GM12878 (cell line): ENCODE data around the gene CCDC51. TPM values are rescaled to one million over a fixed set of nuclear protein-coding genes. Genes with fewer than 3 reads are reported as not detected.
A peak's percentile ranks its signal among the peaks of the same experiment; 100 is the strongest.

Experiments
- ATAC-seq: fragments of 200-7000 bp; cut with Tn5 transposase; 3 replicates; pipeline ENCODE4 v1.9.1; 2020; ENCODE audit warnings: mild to moderate bottlenecking, moderate library complexity
- BruUV-seq: library from RNA; stranded (reverse); fragments of 400-500 nt; replicated peaks from 2 replicates; lab custom pipeline; 2021; lab: Mats Ljungman, UMichigan
- CTCF ChIA-PET: fragments of 300-600 bp; sonication (Branson Sonifier 250); formaldehyde crosslinking; extraction: SDS; loops from one replicate; lab custom pipeline; 2021; ENCODE audit warnings: inconsistent platforms; lab: Yijun Ruan, JAX
- POLR2A ChIA-PET: fragments of 350-600 bp; formaldehyde crosslinking; extraction: SDS; loops from one replicate; lab custom pipeline; 2021; ENCODE audit warnings: inconsistent platforms; lab: Charles Lee
- RAD21 ChIA-PET: fragments of 300-600 bp; sonication (Branson Sonifier 250); formaldehyde crosslinking; loops from one replicate; lab custom pipeline; 2023; ENCODE audit warnings: antibody characterized with exemption; ENCODE audit not compliant: unreplicated experiment; lab: Charles Lee
- SMC1A ChIA-PET: fragments of 300-600 bp; sonication (Branson Sonifier 250); formaldehyde crosslinking; loops from one replicate; lab custom pipeline; 2023; ENCODE audit not compliant: unreplicated experiment, uncharacterized antibody; lab: Charles Lee
- DNase-seq: peaks from one replicate; pipeline ENCODE4 v3.0.0-alpha.2; 2011; ENCODE audit warnings: low read depth, low spot score
- FAIRE-seq: peaks from 3 replicates; lab custom pipeline; 2011; peaks lifted over from hg19 to GRCh38; lab: Jason Lieb, UNC
- H2AFZ ChIP-seq: 2 replicates; pipeline ENCODE4 v1.6.0; 2011; ENCODE audit warnings: low read depth, low read length, control low read depth; ENCODE audit not compliant: control insufficient read depth
- H3K27ac ChIP-seq: 2 replicates; pipeline ENCODE4 v1.5.1; 2011; ENCODE audit warnings: control low read depth; ENCODE audit not compliant: control insufficient read depth, insufficient read depth
- H3K27me3 ChIP-seq, 2 experiments: replicated peaks in 1 of 2; 2 replicates each; pipeline versions ENCODE4 v1.6.0 to v1.6.1; 2011; ENCODE audit warnings: low read length in 1 of 2; ENCODE audit not compliant: control insufficient read depth in 2 of 2, insufficient read depth in 2 of 2
- H3K36me3 ChIP-seq, 2 experiments: 2 replicates each; pipeline ENCODE4 v1.5.1; 2011; ENCODE audit warnings: low read length in 1 of 2; ENCODE audit not compliant: control insufficient read depth in 2 of 2, insufficient read depth in 2 of 2
- H3K4me1 ChIP-seq: 2 replicates; pipeline ENCODE4 v1.6.1; 2011; ENCODE audit warnings: mild to moderate bottlenecking, low read length, moderate library complexity, mixed read lengths; ENCODE audit not compliant: control insufficient read depth, insufficient read depth
- H3K4me2 ChIP-seq: 2 replicates; pipeline ENCODE4 v1.6.0; 2011; ENCODE audit warnings: control low read depth; ENCODE audit not compliant: control insufficient read depth, insufficient read depth
- H3K4me3 ChIP-seq: fragments of 200-600 bp; sonication (generic); 2 replicates; pipeline ENCODE4 v1.5.1; 2016
- H3K79me2 ChIP-seq: 2 replicates; pipeline ENCODE4 v1.6.0; 2011; ENCODE audit warnings: low read length; ENCODE audit not compliant: control insufficient read depth, insufficient read depth
- H3K9ac ChIP-seq: 2 replicates; pipeline ENCODE4 v1.8.0; 2011; ENCODE audit warnings: low read length, control low read depth, mixed read lengths; ENCODE audit not compliant: control insufficient read depth, insufficient read depth
- H3K9me3 ChIP-seq: replicated peaks from 3 replicates; pipeline ENCODE4 v1.5.1; 2011; ENCODE audit warnings: mild to moderate bottlenecking, low read length; ENCODE audit not compliant: control insufficient read depth, insufficient read depth
- H4K20me1 ChIP-seq: 2 replicates; pipeline ENCODE4 v1.6.0; 2011; ENCODE audit not compliant: control insufficient read depth, insufficient read depth
- CBX3 ChIP-seq: fragments of 200-600 bp; sonication (generic); IDR thresholded peaks from 2 replicates; pipeline ENCODE4 v1.6.1; 2016; ENCODE audit warnings: low read depth, borderline replicate concordance
- MLLT1 ChIP-seq: fragments of 450-650 bp; IDR thresholded peaks from 2 replicates; pipeline ENCODE4 v1.6.1; 2016; ENCODE audit warnings: mild to moderate bottlenecking
- NFIC ChIP-seq: IDR thresholded peaks from 2 replicates; pipeline ENCODE4 v1.6.1; 2012; ENCODE audit warnings: low read depth, mild to moderate bottlenecking, inconsistent platforms, low read length, moderate library complexity
- WGBS: methylation state at CpG from one replicate; pipeline ENCODE4 v1.1.6; 2016; ENCODE audit warnings: low lambda C conversion rate; ENCODE audit not compliant: insufficient replicate concordance, insufficient coverage; ENCODE audit errors: missing lambda C conversion rate; 5-methylcytosine and 5-hydroxymethylcytosine counted together
- in situ Hi-C: fragments of 300-500 bp; cut with MboI; formaldehyde crosslinking; loops from 9 replicates; pipeline ENCODE4 v1.14.3; 2018; ENCODE audit warnings: mixed read lengths
- intact Hi-C: fragments of 100-400 bp; cut with micrococcal nuclease; formaldehyde crosslinking; loops from one replicate; pipeline ENCODE4 v1.14.2; 2022; ENCODE audit not compliant: unreplicated experiment
- polyA plus RNA-seq, 11 experiments: library from polyadenylated mRNA; depleted of rRNA in 4 of 11; unstranded in 6 of 11; stranded (reverse) in 5 of 11; fragments of >200 nt; fragmentation: Nextera tagmentation in 4 of 11; fragmentation: Illumina TruSeq in 1 of 11; extraction: Ambion mirVana in 4 of 11; extraction: Trizol in 1 of 11; gene quantifications; 1 replicate in 1 of 11; 2 replicates in 10 of 11; pipeline versions ENCODE4 v1.2.1 to v1.2.3, GENCODE V29; 2011 to 2016; ENCODE audit warnings: inconsistent platforms in 2 of 11, missing spikeins in 2 of 11, low read depth in 1 of 11
- total RNA-seq, 4 experiments: library from RNA; depleted of rRNA in 3 of 4; stranded (reverse); fragments of >200 nt in 3 of 4; fragmentation: Illumina TruSeq in 1 of 4; extraction: Trizol in 1 of 4; gene quantifications; 2 replicates each; pipeline versions ENCODE4 v1.2.1 to v1.2.3, GENCODE V29; 2013 to 2021

The CCDC51 gene
- total and polyA plus RNA-seq, 10 of the 15 experiments (the other 5 are each of a cell fraction or from before 2014, with no cell fraction given): 10.6 to 54.9 (median 28.5) TPM

GRCh38 chr3:48428088-48428571 is 11.8 kb downstream of the CCDC51 start:
- no peak for DNase-seq
- 87% methylated on average over 7 of the region's 7 CpGs for WGBS
- H3K4me2 ChIP-seq: peak overlapping the region; percentile 77
- no peak overlapping the region for H3K27ac ChIP-seq
- ChIA-PET CTCF (interaction anchor here (0.6 to 2.9 kb wide), 4 partner anchors 8 to 292 kb away, joined by 3 to 25 read pairs (median 8); no protein-coding TSS in a partner anchor), SMC1A (interaction anchor here (1.1 to 1.2 kb wide), 2 partner anchors 8 to 27 kb away, joined by 3 to 7 read pairs; no protein-coding TSS in a partner anchor), RAD21 (interaction anchor here (1.0 to 3.9 kb wide), 5 partner anchors 8 to 245 kb away, joined by 3 to 16 read pairs (median 4); partner anchors contain the start of genes CCDC51 and TMA7), POLR2A (interaction anchor here (2.2 kb wide), 1 partner anchor 12 kb away, joined by 7 read pairs; the partner anchor contains the start of genes CCDC51 and TMA7)
- BruUV-seq: no TSS peak
- in situ Hi-C loops (no loop called here), intact Hi-C loops (no loop called here)
- peaks cover 24% of the 10 kb centered on the region for H3K4me1 ChIP-seq
- peak; percentile 27 for FAIRE-seq
- no peak overlapping the region; the same call in 1 of the 2 replicates for H3K9ac ChIP-seq
- H3K27me3 ChIP-seq: no peaks in the 10 kb centered on the region
- H3K36me3 ChIP-seq: peaks cover 1 to 12% of the 10 kb centered on the region in 2 experiments; a peak in 2 of 4 replicates
- H4K20me1 ChIP-seq: no peaks in the 10 kb centered on the region
- no peaks in the 10 kb centered on the region for H3K79me2 ChIP-seq
- no peak overlapping the region for H2AFZ ChIP-seq
- H3K4me3 ChIP-seq: peak overlapping the region; percentile 27; the same call in 1 of the 2 replicates
- no peaks in the 10 kb centered on the region for H3K9me3 ChIP-seq
- TF ChIP-seq MLLT1: peak; percentile 69; the same call in 1 of the 2 replicates
- no peak for TF ChIP-seq CBX3
- no peak for ATAC-seq

- in situ Hi-C loops: no loop called here
- intact Hi-C loops: no loop called here
- FAIRE-seq: no peak
- H3K4me3 ChIP-seq: no peak overlapping the region
- RAD21 ChIA-PET: interaction anchor here (1.4 to 3.9 kb wide), 2 partner anchors 8 to 191 kb away, joined by 4 to 16 read pairs; no protein-coding TSS in a partner anchor
- 93% methylated on average over 9 of the region's 9 CpGs for WGBS
- H3K9me3 ChIP-seq: no peaks in the 10 kb centered on the region
- TF ChIP-seq NFIC (no peak), MLLT1 (peak; percentile 49; the same call in 1 of the 2 replicates)
- TF ChIP-seq, all 136 proteins: peak for 1
- ChIA-PET CTCF (interaction anchor here (0.6 to 2.9 kb wide), 3 partner anchors 9 to 293 kb away, joined by 3 to 25 read pairs (median 7); no protein-coding TSS in a partner anchor), SMC1A (interaction anchor here (1.1 to 1.2 kb wide), 2 partner anchors 9 to 26 kb away, joined by 3 to 7 read pairs; no protein-coding TSS in a partner anchor), POLR2A (interaction anchor here (0.6 to 2.2 kb wide), 2 partner anchors 12 to 114 kb away, joined by 3 to 7 read pairs; partner anchors contain the start of genes CCDC51 and TMA7)
- H3K79me2 ChIP-seq: no peaks in the 10 kb centered on the region
- H4K20me1 ChIP-seq: no peaks in the 10 kb centered on the region
- no peaks in the 10 kb centered on the region for H3K27me3 ChIP-seq
- no peak overlapping the region for H2AFZ ChIP-seq
- H3K4me2 ChIP-seq: 0 out of 2 replicates have a peak overlapping the region, but pooled peaks have one; percentile 44
- peaks cover 21% of the 10 kb centered on the region for H3K4me1 ChIP-seq
- no peak for ATAC-seq
- peaks cover 0 to 9% of the 10 kb centered on the region in 2 experiments; a peak in 1 of 4 replicates for H3K36me3 ChIP-seq
- no peak overlapping the region for H3K9ac ChIP-seq
- no peak overlapping the region for H3K27ac ChIP-seq
- no TSS peak for BruUV-seq
- no peak for DNase-seq
Observed at GRCh38 chr3:48427630-48427962, 12.3 kb downstream of the CCDC51 start.
